Measurements from ENCODE around the gene ZNF593OS. TPM values are rescaled to one million over a fixed set of nuclear protein-coding genes. Genes with fewer than 3 reads are reported as not detected.

ZNF593OS gene
- total and polyA plus RNA-seq, 2 donors (not counting 1 experiment from before 2014, with no cell fraction given) = 0.09 TPM; not detected in 1

DNA sequence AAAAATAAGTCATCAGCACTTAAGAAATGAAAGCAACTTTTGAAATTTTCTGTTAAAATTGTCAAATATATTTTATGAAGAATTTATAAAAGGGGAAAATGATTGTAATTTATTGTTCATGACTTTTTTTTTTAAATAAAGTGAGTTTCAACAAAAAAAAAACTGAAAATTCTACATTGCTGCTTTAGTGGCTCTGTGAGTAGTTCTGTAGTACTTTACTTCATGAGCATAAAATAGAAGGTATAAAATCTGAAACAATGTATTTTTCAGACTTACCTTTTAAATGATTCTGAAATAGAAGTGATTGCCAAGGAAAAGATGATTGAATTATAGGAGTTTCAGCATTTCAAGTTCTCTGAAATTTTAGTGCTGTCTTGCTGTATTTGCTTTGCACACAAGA, 46.2 kb downstream of the ZNF593OS start:
- ChIA-PET CTCF (interaction anchor here (2.4 kb wide), 1 partner anchor 19 kb away, joined by 17 read pairs; no protein-coding TSS in a partner anchor), POLR2A (no interaction called here)
- TF ChIP-seq EZH2 (IDR thresholded peaks at IDR 0.05; ENCODE audit: borderline replicate concordance, insufficient read depth, low read depth, low read length, poor library complexity, severe bottlenecking) = no peak
- TF ChIP-seq, protein P1, sequence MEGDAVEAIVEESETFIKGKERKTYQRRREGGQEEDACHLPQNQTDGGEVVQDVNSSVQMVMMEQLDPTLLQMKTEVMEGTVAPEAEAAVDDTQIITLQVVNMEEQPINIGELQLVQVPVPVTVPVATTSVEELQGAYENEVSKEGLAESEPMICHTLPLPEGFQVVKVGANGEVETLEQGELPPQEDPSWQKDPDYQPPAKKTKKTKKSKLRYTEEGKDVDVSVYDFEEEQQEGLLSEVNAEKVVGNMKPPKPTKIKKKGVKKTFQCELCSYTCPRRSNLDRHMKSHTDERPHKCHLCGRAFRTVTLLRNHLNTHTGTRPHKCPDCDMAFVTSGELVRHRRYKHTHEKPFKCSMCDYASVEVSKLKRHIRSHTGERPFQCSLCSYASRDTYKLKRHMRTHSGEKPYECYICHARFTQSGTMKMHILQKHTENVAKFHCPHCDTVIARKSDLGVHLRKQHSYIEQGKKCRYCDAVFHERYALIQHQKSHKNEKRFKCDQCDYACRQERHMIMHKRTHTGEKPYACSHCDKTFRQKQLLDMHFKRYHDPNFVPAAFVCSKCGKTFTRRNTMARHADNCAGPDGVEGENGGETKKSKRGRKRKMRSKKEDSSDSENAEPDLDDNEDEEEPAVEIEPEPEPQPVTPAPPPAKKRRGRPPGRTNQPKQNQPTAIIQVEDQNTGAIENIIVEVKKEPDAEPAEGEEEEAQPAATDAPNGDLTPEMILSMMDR (IDR thresholded peaks at IDR 0.05) = no peak
- Mint-ChIP-seq H3K27me3 (peaks cover 4% of the 10 kb centered on the region), H3K4me1 (peaks cover 21% of the 10 kb centered on the region), H3K9me3 (ENCODE audit: insufficient read depth) (no peaks in the 10 kb centered on the region), H3K4me3 (no peak overlapping the region), H3K27ac (no peak overlapping the region)
- Histone ChIP-seq H3K9ac (ENCODE audit: low read length) (no peak overlapping the region), H3K79me2 (ENCODE audit: control insufficient read depth, insufficient read depth, low read length) (no peaks in the 10 kb centered on the region), H3K4me1 (ENCODE audit: control insufficient read depth in 2 of 2, insufficient read depth in 2 of 2, low read length in 2 of 2) (peaks cover 18 to 21% of the 10 kb centered on the region in 2 donors), H2AFZ (ENCODE audit: insufficient read depth, low read depth, low read length, poor library complexity, severe bottlenecking) (no peak overlapping the region), H3K4me2 (replicated peaks; ENCODE audit: low read depth, low read length, poor library complexity, severe bottlenecking) (no peak overlapping the region), H3K4me3 (ENCODE audit: control extremely low read depth in 1 of 5, extremely low read depth in 1 of 5, insufficient read depth in 1 of 5, low read depth in 2 of 5, low read length in 4 of 5) (no peak overlapping the region), H3K9me3 (ENCODE audit: control extremely low read depth in 1 of 3, control insufficient read depth in 2 of 3, insufficient read depth in 1 of 3, low read length in 2 of 3) (no peaks in the 10 kb centered on the region), H3K27ac (ENCODE audit: low read length in 2 of 2) (no peak overlapping the region), H3K27me3 (replicated peaks in 1 of 4; ENCODE audit: control extremely low read depth in 1 of 4, control insufficient read depth in 3 of 4, insufficient read depth in 4 of 4, low read length in 3 of 4) (peaks cover 0 to 6% (median 1%) of the 10 kb centered on the region in 4 experiments), H4K20me1 (ENCODE audit: control insufficient read depth, insufficient read depth, low read length, poor library complexity, severe bottlenecking) (no peaks in the 10 kb centered on the region), H3K36me3 (replicated peaks in 1 of 2; ENCODE audit: control extremely low read depth in 1 of 2, control insufficient read depth in 1 of 2, extremely low read depth in 1 of 2, insufficient read depth in 2 of 2, low read length in 1 of 2) (peaks cover 0 to 16% of the 10 kb centered on the region in 2 experiments)
- intact Hi-C loops (cut with micrococcal nuclease) = no loop called here
- ATAC-seq (ENCODE audit: low read depth) = no peak
- no peak for DNase-seq

DNA sequence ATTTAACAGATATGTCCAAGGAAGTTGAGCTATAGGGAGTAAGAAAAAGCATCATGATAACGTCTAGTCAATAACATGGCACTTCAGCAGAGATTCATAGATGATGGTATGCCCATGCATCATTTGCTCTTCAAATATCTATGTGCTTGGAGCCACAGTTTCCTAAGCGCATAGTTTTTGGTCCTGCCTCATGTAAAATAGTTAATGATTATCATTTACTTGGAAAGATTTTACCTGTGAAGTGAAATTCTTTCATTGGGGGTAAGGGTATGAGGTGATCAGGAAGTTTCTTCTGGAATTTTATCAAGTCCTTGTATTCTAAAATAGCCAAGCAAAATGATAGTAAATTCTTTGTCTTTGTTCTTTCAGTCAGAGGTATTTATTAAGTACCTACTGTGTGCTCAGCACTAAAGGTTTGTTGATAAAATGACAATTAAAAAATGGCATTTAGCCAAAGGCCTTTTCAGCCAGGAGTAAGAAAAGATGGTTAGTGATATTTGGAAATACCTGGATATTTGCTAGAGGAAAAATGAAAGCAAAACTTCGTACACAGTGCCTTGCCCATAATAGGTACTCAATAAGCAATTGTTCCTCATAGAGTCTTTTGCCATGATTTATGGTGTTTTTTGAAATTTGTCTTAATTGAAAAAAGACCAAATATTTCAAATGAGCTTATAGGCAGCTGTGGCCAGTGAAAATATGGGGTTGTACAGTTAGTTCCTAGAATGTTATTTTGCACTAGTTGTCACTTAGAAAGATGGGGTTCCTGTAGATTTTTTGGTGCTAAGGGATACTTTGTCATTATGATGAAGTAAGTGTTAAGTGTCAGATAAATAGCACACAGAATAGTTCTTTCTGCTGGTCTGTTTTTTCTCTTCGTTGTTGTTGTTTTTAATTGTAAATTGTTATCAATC, 47.0 kb downstream of the ZNF593OS start:
- Mint-ChIP-seq H3K27ac (no peak overlapping the region), H3K9me3 (ENCODE audit: insufficient read depth) (no peaks in the 10 kb centered on the region), H3K4me1 (peaks cover 28% of the 10 kb centered on the region), H3K4me3 (no peak overlapping the region), H3K27me3 (peaks cover 4% of the 10 kb centered on the region)
- ATAC-seq (ENCODE audit: low read depth) (no peak), DNase-seq (no peak)
- Histone ChIP-seq H3K9ac (ENCODE audit: low read length) (no peak overlapping the region), H3K79me2 (ENCODE audit: control insufficient read depth, insufficient read depth, low read length) (no peaks in the 10 kb centered on the region), H3K27me3 (replicated peaks in 1 of 4; ENCODE audit: control extremely low read depth in 1 of 4, control insufficient read depth in 3 of 4, insufficient read depth in 4 of 4, low read length in 3 of 4) (peaks cover 0 to 6% (median 1%) of the 10 kb centered on the region in 4 experiments), H3K4me3 (ENCODE audit: control extremely low read depth in 1 of 5, extremely low read depth in 1 of 5, insufficient read depth in 1 of 5, low read depth in 2 of 5, low read length in 4 of 5) (no peak overlapping the region), H3K36me3 (replicated peaks in 1 of 2; ENCODE audit: control extremely low read depth in 1 of 2, control insufficient read depth in 1 of 2, extremely low read depth in 1 of 2, insufficient read depth in 2 of 2, low read length in 1 of 2) (peaks cover 0 to 20% of the 10 kb centered on the region in 2 experiments), H3K27ac (ENCODE audit: low read length in 2 of 2) (no peak overlapping the region), H2AFZ (ENCODE audit: insufficient read depth, low read depth, low read length, poor library complexity, severe bottlenecking) (no peak overlapping the region), H3K4me2 (replicated peaks; ENCODE audit: low read depth, low read length, poor library complexity, severe bottlenecking) (no peak overlapping the region), H3K9me3 (ENCODE audit: control extremely low read depth in 1 of 3, control insufficient read depth in 2 of 3, insufficient read depth in 1 of 3, low read length in 2 of 3) (no peaks in the 10 kb centered on the region), H3K4me1 (ENCODE audit: control insufficient read depth in 2 of 2, insufficient read depth in 2 of 2, low read length in 2 of 2) (peaks cover 25 to 27% of the 10 kb centered on the region in 2 donors), H4K20me1 (ENCODE audit: control insufficient read depth, insufficient read depth, low read length, poor library complexity, severe bottlenecking) (no peaks in the 10 kb centered on the region)
- TF ChIP-seq EZH2 (IDR thresholded peaks at IDR 0.05; ENCODE audit: borderline replicate concordance, insufficient read depth, low read depth, low read length, poor library complexity, severe bottlenecking) = no peak
- TF ChIP-seq, protein P1 (IDR thresholded peaks at IDR 0.05) = no peak
- ChIA-PET POLR2A (no interaction called here), CTCF (interaction anchor here (3.8 kb wide), 1 partner anchor 20 kb away, joined by 21 read pairs; no protein-coding TSS in a partner anchor)
- intact Hi-C loops (cut with micrococcal nuclease) = no loop called here
- WGBS (ENCODE audit: insufficient coverage) = 100% methylated on average over 1 of the region's 4 CpGs
